ENCODE data around the gene SOWAHD.
"Not testable (repeated sequence)": the region's sequence is repeated elsewhere in the genome, so short reads cannot be mapped to it uniquely, and the experiment has no call there.

Gene SOWAHD

DNA sequence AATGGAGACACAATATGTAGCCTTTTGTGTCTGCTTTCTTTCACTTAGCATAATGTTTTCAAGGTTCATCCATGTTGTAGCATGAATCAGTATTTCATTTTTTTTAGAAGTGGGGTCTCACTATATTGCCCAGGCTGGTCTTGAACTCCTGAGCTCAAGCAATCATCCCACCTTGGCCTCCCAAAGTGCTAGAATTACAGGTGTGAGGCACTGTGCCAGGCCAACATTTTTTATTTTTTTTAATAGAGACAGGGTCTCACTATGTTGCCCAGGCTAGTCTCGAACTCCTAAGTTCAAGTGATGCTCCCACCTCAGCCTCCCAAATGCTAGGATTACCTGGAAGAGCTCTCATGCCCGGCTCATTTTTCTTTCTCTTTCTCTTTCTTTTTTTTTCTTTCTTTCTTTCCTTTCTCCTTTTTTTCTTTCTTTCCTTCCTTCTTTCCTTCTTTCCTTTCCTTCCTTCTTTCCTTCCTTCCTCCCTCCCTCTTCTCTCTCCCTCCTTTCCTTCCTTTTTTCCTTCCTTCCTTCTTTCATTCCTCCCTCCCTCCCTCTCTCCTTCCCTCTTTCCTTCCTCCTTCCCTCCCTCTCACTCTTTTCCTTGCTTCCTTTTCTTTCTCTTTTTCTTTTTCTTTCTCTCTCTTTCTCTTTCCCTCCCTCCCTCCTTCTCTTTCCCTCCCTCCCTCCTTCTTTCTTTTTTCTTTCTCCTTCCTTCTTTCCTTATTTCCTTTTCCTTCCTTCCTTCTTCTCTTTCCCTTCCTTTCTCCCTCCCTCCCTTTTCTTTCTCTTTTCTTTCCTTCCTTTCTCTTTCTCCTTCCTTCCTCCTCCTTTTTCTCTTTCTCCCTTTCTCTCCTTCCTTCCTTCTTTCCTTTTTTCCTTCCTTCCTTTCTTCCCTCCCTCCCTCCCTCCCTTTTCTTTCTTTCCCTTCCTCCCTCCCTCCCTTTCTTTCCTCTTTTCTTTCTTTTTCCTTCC, 43.1 kb downstream of the SOWAHD start:
- in situ Hi-C loops (cut with MboI; ENCODE audit: low pct_unique_long_range_greater_than_20kb, low sequenced_read_pairs) = no loop called here
- DNase-seq = no peak

DNA sequence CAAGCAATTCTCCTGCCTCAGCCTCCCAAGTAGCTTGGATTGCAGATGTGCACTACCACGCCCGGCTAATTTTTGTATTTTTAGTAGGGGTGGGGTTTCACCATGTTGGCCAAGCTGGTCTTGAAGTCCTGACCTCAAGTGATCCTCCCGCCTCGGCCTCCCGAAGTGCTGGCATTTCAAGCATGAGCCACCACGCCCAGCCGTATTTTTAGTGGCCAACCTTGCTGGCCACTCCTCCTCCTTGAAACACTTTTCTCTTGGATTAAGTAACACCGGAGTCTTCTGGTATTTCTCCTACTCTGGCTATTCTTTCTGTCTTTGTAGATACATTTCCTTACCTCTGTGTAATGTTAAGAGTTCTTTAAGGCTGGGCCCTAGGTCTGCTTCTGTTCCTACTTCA, 44.2 kb downstream of the SOWAHD start:
- DNase-seq = no peak
- in situ Hi-C loops (cut with MboI; ENCODE audit: low pct_unique_long_range_greater_than_20kb, low sequenced_read_pairs) = no loop called here

DNA sequence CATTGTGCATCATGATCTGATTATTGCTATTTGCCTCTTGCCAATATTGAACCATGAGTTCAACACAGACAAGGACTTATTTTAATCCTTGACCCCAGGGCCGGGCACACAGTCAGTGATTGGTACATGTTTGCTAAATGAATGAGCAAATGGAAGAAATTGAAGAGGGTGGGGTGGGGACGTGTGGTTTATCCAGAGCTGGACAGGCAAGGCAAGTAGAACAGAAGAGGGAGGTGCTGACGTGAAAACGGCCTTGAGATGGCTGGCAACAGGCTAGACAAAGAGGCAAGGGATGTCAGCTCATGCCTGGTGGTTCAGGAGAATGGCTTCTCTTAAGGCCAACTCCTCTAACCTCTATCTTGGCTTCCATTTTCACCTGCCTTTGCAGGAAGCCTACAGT, 50.1 kb downstream of the SOWAHD start:
- DNase-seq; in situ Hi-C loops (cut with MboI; ENCODE audit: low pct_unique_long_range_greater_than_20kb, low sequenced_read_pairs): not testable (repeated sequence)

DNA sequence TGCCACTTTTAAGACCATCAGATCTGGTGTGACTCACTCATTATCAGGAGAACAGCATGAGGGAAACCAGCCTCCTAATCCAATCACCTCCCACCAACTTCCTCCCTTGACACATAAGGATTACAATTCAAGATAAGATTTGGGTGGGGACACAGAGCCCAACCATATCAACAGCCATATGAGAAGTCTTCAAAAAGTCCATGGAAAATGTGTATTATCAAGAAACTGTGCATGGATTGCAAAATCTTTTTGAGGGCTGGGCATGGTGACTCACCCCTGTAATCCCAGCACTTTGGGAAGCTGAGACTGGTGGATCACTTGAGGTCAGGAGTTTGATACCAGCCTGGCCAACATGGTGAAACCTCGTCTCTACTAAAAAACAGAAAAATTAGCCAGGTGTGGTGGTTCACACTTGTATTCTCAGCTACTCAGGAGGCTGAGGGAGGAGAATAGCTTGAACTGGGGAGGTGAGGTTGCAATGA, 50.8 kb downstream of the SOWAHD start:
- in situ Hi-C loops (cut with MboI; ENCODE audit: low pct_unique_long_range_greater_than_20kb, low sequenced_read_pairs) = no loop called here
- peak; percentile 70 for DNase-seq

Measured in KBM-7 (cell line).